WI38 (cell line): ENCODE measurements around the gene AKAP3.

Source experiments
- H3K4me3 ChIP-seq: 2 replicates; pipeline ENCODE4 v1.5.1; 2011; ENCODE audit warnings: low read depth, mild to moderate bottlenecking, control low read depth, low read length
- CTCF ChIP-seq: IDR thresholded peaks from 2 replicates; pipeline ENCODE4 v1.5.1; 2012; ENCODE audit warnings: low read depth, mild to moderate bottlenecking, control low read depth, low read length

The AKAP3 gene

GRCh38 chr12:4587108-4587507, 61.7 kb downstream of the AKAP3 start:
- no peak overlapping the region for H3K4me3 ChIP-seq
- TF ChIP-seq CTCF, result no peak

GRCh38 chr12:4586500-4586899, 62.4 kb downstream of the AKAP3 start:
- no peak overlapping the region for H3K4me3 ChIP-seq

GRCh38 chr12:4584896-4585295, 64.0 kb downstream of the AKAP3 start:
- H3K4me3 ChIP-seq, result no peak overlapping the region
- no peak for TF ChIP-seq CTCF

More at GRCh38 chr12:4586500-4586899, 62.4 kb downstream of the AKAP3 start:
- no peak for TF ChIP-seq CTCF

GRCh38 chr12:4584281-4584680, 64.6 kb downstream of the AKAP3 start:
- TF ChIP-seq CTCF, result no peak
- H3K4me3 ChIP-seq, result no peak overlapping the region

GRCh38 chr12:4580281-4580688, 68.6 kb downstream of the AKAP3 start:
- H3K4me3 ChIP-seq, result no peak overlapping the region
- no peak for TF ChIP-seq CTCF

- TF ChIP-seq CTCF, result no peak
- no peak overlapping the region for H3K4me3 ChIP-seq
These were observed 69.3 kb downstream of the AKAP3 start for GRCh38 chr12:4579305-4580102.

GRCh38 chr12:4572680-4573079, 76.2 kb downstream of the AKAP3 start:
- TF ChIP-seq CTCF, result no peak
- H3K4me3 ChIP-seq, result no peak overlapping the region
